Measurements from ENCODE around the gene IER5.

IER5 gene

DNA sequence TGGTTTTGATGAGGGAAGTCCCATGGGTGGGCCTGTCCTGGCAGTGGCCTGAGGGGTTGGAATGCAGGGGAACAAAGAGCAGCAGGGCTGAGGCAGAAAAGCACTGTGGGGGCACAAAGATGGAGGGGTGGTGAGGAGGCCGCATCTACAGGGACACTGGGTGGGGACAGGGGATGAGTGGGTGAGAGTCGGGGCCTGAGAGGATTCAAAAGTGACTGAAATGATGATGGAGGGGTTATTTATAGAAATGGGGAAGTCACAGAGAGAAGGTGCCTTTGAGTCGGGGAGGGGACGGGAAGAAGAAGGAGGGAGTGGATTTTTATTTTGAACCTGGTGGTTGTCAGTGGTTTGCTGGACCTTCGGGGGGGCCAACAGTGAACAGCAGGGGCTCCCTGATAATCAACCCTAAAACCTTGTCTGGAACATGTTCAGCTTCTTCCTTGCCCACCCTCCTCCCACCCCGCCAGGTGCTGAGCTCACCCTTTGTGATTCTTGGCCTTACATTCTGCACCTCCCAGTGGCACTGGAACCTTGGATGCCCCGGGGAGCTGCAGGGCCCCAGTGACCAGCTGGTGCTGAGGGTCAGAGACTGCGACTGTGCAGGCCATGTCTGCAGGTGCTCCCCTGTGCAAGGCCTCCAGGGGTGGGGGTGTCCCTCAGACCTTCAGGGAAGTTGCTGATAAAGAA lies 42.9 kb downstream of the IER5 start:
- no peak overlapping the region for H3K4me3 ChIP-seq (ENCODE audit: low read depth in 1 of 2, low read length in 2 of 2)
- H3K9me3 ChIP-seq (ENCODE audit: control insufficient read depth in 1 of 2, low read length in 2 of 2) = no peaks in the 10 kb centered on the region
- H3K36me3 ChIP-seq (ENCODE audit: control insufficient read depth in 1 of 2, insufficient read depth in 2 of 2, low read length in 2 of 2) = peaks cover 0 to 6% of the 10 kb centered on the region in 2 donors
- H3K27me3 ChIP-seq (ENCODE audit: low read depth, low read length) = no peaks in the 10 kb centered on the region
- H3K27ac ChIP-seq (ENCODE audit: low read length) = no peak overlapping the region
- H3K4me1 ChIP-seq (ENCODE audit: control insufficient read depth in 1 of 2, insufficient read depth in 2 of 2, low read length in 2 of 2) = peaks cover 18 to 35% of the 10 kb centered on the region in 2 donors

DNA sequence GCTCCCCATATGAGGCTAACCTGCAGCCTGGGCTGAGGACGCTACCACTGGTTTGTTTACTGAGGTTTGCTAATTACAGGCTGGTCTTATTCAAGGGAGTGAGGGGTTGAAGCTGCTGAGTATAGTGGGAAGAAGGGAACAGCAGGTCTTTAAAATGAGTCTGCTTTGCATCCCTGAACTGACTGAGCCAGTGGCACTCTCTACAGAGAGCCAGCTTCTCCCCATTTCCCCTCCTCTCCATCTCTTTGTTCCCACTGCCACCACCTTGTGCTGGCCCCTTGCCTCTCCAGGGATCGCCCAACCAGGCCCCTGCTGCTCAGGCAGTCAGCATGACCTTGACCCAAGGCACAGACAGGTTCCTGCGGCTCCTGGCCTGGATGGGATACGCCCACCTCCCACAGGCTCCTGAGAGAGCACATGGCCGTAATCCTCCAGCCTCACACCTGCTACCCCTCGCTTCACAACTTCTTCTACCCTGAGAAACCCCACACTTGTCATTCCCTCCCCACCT lies 45.0 kb downstream of the IER5 start:
- H3K27ac ChIP-seq (ENCODE audit: low read length) = no peak overlapping the region
- peaks cover 19 to 33% of the 10 kb centered on the region in 2 donors for H3K4me1 ChIP-seq (ENCODE audit: control insufficient read depth in 1 of 2, insufficient read depth in 2 of 2, low read length in 2 of 2)
- H3K27me3 ChIP-seq (ENCODE audit: low read depth, low read length) = no peaks in the 10 kb centered on the region
- no peaks in the 10 kb centered on the region for H3K9me3 ChIP-seq (ENCODE audit: control insufficient read depth in 1 of 2, low read length in 2 of 2)
- H3K36me3 ChIP-seq (ENCODE audit: control insufficient read depth in 1 of 2, insufficient read depth in 2 of 2, low read length in 2 of 2) = peaks cover 0 to 6% of the 10 kb centered on the region in 2 donors
- H3K4me3 ChIP-seq (ENCODE audit: low read depth in 1 of 2, low read length in 2 of 2) = no peak overlapping the region

DNA sequence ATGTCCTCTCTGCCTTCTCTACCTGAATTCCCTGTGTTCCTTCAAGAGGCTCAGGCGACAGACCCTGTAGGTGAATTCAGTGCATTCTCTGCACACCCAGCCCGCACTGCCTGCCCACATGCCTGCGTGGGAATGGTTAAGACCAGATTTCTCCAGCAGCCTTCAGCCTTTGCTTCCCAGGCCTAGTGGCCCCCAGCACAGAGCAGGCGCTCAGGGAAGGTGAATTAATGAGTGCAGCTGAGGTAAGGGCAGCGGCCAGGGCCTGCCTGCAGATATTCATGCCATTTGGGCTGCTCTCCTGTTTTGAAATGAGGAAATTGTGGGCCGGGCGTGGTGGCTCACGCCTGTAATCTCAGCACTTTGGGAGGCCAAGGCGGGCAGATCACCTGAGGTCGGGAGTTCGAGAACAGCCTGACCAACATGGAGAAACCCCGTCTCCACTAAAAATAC lies 45.5 kb downstream of the IER5 start:
- H3K27ac ChIP-seq (ENCODE audit: low read length) = no peak overlapping the region
- no peaks in the 10 kb centered on the region for H3K27me3 ChIP-seq (ENCODE audit: low read depth, low read length)
- H3K36me3 ChIP-seq (ENCODE audit: control insufficient read depth in 1 of 2, insufficient read depth in 2 of 2, low read length in 2 of 2) = peaks cover 0 to 6% of the 10 kb centered on the region in 2 donors
- peaks cover 19 to 28% of the 10 kb centered on the region in 2 donors for H3K4me1 ChIP-seq (ENCODE audit: control insufficient read depth in 1 of 2, insufficient read depth in 2 of 2, low read length in 2 of 2)
- no peaks in the 10 kb centered on the region for H3K9me3 ChIP-seq (ENCODE audit: control insufficient read depth in 1 of 2, low read length in 2 of 2)
- no peak overlapping the region for H3K4me3 ChIP-seq (ENCODE audit: low read depth in 1 of 2, low read length in 2 of 2)

DNA sequence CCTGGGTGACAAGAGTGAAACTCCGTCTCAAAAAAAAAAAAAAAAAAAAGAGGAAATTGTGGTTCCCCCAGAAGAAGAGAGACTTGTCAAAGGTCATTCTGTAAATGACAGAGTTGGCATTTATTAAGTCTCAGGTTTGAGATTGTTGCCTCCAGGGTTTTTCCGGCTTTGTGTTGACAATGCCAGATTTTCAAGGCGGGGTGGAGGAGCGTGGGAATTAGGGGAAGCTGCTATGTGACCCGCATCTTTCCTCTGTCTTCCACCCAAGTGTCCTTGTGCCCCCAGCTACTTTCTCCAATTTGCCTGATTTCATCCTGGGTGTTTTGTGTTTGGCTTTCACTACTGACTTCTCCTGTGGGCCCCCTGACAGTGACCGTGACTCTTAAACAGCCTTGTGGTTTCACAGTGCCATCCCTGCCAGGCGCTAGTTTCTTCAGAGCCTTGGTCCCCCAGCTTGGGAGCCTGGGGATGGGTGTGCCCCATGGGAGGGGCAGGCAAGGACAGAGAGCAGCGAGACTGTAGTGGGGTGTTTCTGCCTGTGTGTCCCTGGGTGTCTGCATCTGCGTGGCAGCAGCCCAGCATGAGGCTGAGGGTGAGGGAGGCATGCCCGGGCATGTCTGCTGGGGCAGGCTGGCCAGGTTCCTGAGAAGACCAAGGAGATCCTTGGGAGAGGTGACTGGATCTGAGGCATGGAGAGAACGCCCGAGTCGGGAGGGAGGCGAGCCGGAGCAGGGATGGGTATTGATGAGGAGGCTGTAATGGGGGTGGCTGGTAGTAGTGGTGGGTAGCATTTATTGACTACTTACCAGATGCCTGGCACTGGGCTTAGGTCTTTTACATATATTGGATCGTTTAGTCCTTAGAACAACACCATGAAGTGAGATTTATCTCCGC lies 46.3 kb downstream of the IER5 start:
- H3K36me3 ChIP-seq (ENCODE audit: control insufficient read depth in 1 of 2, insufficient read depth in 2 of 2, low read length in 2 of 2) = peaks cover 0 to 6% of the 10 kb centered on the region in 2 donors
- H3K4me1 ChIP-seq (ENCODE audit: control insufficient read depth in 1 of 2, insufficient read depth in 2 of 2, low read length in 2 of 2) = peaks cover 19 to 20% of the 10 kb centered on the region in 2 donors
- no peaks in the 10 kb centered on the region for H3K27me3 ChIP-seq (ENCODE audit: low read depth, low read length)
- peak overlapping the region; percentile 66 for H3K27ac ChIP-seq (ENCODE audit: low read length)
- no peaks in the 10 kb centered on the region for H3K9me3 ChIP-seq (ENCODE audit: control insufficient read depth in 1 of 2, low read length in 2 of 2)
- H3K4me3 ChIP-seq (ENCODE audit: low read depth in 1 of 2, low read length in 2 of 2) = peak overlapping the region; percentile 2 to 19

DNA sequence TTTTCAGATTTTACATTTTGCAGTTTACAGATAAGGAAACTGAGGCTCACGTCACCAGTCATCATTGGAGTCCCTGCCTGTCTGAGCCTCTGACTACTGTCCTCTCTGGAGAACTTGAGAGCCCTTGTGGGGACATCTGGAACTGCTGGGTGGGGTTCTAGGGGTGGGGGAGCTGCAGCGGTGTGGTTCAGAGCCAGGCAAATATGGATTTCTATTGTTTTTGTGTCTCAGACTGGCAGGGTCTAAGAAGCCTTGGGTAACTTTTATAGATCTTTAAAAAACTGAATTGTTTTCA lies 46.9 kb downstream of the IER5 start:
- Histone ChIP-seq H3K9me3 (ENCODE audit: control insufficient read depth in 1 of 2, low read length in 2 of 2) (no peaks in the 10 kb centered on the region), H3K4me1 (ENCODE audit: control insufficient read depth in 1 of 2, insufficient read depth in 2 of 2, low read length in 2 of 2) (peaks cover 15 to 19% of the 10 kb centered on the region in 2 donors), H3K4me3 (ENCODE audit: low read depth in 1 of 2, low read length in 2 of 2) (no peak overlapping the region), H3K36me3 (ENCODE audit: control insufficient read depth in 1 of 2, insufficient read depth in 2 of 2, low read length in 2 of 2) (peaks cover 0 to 6% of the 10 kb centered on the region in 2 donors), H3K27ac (ENCODE audit: low read length) (peak overlapping the region; percentile 66), H3K27me3 (ENCODE audit: low read depth, low read length) (no peaks in the 10 kb centered on the region)

DNA sequence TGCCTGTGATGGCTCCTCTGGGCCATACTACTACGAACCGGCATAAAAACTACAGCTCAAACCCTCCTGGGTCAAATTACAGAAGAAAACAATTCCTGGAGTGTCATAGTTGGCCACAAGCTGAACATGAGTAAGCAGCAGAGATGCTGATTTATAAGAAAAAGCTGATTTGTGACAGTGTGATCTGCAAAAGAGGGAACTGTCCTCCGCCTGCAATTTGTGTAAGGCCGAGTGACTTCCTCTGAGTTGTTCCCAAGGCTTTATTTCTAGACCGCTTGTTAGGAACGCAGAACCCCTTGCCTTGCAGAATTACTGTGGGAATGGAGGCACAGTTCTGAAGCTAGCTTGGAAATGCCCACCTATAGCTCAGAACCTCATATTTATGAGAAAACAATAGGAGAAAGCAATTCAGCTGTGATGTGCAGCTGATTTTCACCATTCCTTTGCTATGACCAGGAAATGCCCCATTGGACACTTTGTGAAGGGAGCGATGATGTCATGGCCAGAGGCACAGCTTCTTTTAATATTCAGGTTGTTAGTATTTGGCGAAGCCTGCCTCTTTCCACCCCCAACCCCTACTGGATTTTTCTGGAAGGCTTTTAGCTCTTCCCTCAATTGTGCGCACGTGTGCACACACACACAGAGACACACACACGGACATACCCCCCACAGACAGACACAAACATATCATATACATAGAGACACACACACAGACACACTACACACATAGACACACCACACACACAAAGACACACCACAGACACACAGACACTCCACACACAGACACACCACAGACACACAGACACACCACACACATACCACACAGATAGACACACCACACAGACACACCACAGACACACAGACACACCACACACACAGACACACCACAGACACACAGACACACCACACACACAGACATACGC lies 47.6 kb downstream of the IER5 start:
- Histone ChIP-seq H3K36me3 (ENCODE audit: control insufficient read depth in 1 of 2, insufficient read depth in 2 of 2, low read length in 2 of 2) (peaks cover 0 to 6% of the 10 kb centered on the region in 2 donors), H3K4me3 (ENCODE audit: low read depth in 1 of 2, low read length in 2 of 2) (no peak overlapping the region), H3K27me3 (ENCODE audit: low read depth, low read length) (no peaks in the 10 kb centered on the region), H3K9me3 (ENCODE audit: control insufficient read depth in 1 of 2, low read length in 2 of 2) (no peaks in the 10 kb centered on the region), H3K4me1 (ENCODE audit: control insufficient read depth in 1 of 2, insufficient read depth in 2 of 2, low read length in 2 of 2) (peaks cover 12 to 19% of the 10 kb centered on the region in 2 donors), H3K27ac (ENCODE audit: low read length) (peak overlapping the region; percentile 66)

DNA sequence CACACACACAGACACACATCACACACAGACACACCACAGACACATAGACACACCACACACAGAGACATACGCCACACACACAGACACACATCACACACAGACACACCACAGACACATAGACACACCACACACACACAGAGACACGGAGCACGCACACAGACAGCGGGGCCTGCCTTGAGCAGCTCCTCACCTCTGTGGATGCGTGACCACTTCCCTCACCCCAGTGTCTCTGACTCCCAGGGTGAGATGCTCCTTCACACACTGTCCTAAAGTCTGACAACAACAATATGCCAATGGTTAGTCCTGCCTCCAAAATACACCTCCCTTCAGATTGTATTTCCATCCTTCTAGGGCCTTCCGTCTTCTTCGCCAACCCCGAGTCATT lies 48.2 kb downstream of the IER5 start:
- no peaks in the 10 kb centered on the region for H3K9me3 ChIP-seq (ENCODE audit: control insufficient read depth in 1 of 2, low read length in 2 of 2)
- no peak overlapping the region for H3K27ac ChIP-seq (ENCODE audit: low read length)
- no peak overlapping the region for H3K4me3 ChIP-seq (ENCODE audit: low read depth in 1 of 2, low read length in 2 of 2)
- peaks cover 12 to 25% of the 10 kb centered on the region in 2 donors for H3K4me1 ChIP-seq (ENCODE audit: control insufficient read depth in 1 of 2, insufficient read depth in 2 of 2, low read length in 2 of 2)
- H3K27me3 ChIP-seq (ENCODE audit: low read depth, low read length) = no peaks in the 10 kb centered on the region
- H3K36me3 ChIP-seq (ENCODE audit: control insufficient read depth in 1 of 2, insufficient read depth in 2 of 2, low read length in 2 of 2) = peaks cover 0 to 6% of the 10 kb centered on the region in 2 donors

DNA sequence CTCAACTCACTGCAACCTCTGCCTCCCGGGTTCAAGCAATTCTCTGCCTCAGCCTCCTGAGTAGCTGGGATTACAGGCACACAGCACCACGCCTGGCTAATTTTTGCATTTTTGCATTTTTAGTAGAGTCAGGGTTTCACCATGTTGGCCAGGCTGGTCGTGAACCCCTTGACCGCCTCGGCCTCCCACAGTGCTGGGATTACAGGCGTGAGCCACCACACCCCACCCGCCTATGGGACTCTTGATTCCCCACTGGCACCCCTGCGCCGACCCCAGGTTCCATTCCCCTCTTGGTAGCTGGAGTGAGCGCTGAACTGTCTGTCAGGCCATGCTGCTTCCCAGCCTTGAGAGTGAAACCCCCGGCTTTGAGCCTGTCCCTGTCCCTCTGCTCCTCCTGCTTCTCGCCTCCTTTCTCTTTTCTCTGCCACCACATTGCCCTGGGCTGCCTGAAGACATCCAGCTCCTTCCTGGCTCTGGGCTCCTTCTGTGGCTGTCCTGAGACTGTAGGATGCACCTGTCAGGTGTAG lies 48.8 kb downstream of the IER5 start:
- H3K4me3 ChIP-seq (ENCODE audit: low read depth in 1 of 2, low read length in 2 of 2) = no peak overlapping the region
- H3K27me3 ChIP-seq (ENCODE audit: low read depth, low read length) = no peaks in the 10 kb centered on the region
- no peaks in the 10 kb centered on the region for H3K9me3 ChIP-seq (ENCODE audit: control insufficient read depth in 1 of 2, low read length in 2 of 2)
- peaks cover 12 to 28% of the 10 kb centered on the region in 2 donors for H3K4me1 ChIP-seq (ENCODE audit: control insufficient read depth in 1 of 2, insufficient read depth in 2 of 2, low read length in 2 of 2)
- no peak overlapping the region for H3K27ac ChIP-seq (ENCODE audit: low read length)
- peaks cover 0 to 6% of the 10 kb centered on the region in 2 donors for H3K36me3 ChIP-seq (ENCODE audit: control insufficient read depth in 1 of 2, insufficient read depth in 2 of 2, low read length in 2 of 2)

DNA sequence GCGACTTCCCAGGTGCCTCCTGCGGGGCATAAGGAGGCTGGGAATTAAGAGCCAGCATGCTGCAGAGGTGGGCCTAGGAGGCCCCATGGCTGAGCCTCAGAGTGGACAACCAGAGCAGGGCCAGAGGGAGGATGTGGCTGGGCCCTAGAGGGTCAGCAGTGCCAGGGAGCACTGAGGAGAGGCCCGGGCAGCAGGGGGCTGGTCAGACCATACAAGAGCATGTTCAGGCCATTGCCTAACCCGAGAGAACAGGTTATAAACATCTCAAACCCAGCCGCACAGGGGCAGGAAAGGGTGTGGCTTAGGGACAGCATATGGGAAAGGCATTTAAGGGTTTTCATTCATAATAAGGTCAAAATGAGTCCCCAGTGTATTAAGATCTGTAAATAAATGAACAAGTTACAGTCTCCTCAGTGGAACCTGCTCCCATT lies 51.1 kb downstream of the IER5 start:
- Histone ChIP-seq H3K9me3 (ENCODE audit: control insufficient read depth in 1 of 2, low read length in 2 of 2) (no peaks in the 10 kb centered on the region), H3K27me3 (ENCODE audit: low read depth, low read length) (no peaks in the 10 kb centered on the region), H3K4me1 (ENCODE audit: control insufficient read depth in 1 of 2, insufficient read depth in 2 of 2, low read length in 2 of 2) (peaks cover 11 to 26% of the 10 kb centered on the region in 2 donors), H3K36me3 (ENCODE audit: control insufficient read depth in 1 of 2, insufficient read depth in 2 of 2, low read length in 2 of 2) (peaks cover 0 to 6% of the 10 kb centered on the region in 2 donors), H3K27ac (ENCODE audit: low read length) (no peak overlapping the region), H3K4me3 (ENCODE audit: low read depth in 1 of 2, low read length in 2 of 2) (no peak overlapping the region)

DNA sequence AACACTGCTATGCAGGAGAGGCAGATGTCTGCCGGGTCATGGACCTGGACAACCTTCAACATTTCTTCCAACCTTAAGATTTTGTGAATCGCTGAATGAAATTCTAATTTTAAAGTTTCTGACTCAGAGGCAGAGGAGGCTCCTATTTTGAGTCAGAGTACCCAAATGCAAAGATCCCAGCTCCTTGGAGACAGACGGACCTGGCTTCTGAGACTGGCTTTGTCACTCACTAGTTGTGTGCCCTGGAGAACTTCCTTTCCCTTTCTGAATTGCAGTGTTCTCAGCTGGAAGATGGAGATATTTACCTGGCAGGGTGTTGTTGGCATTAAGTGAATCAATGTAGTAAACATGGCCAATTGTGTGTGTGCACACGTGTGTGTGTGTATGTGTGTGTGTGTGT lies 51.9 kb downstream of the IER5 start:
- Histone ChIP-seq H3K4me1 (ENCODE audit: control insufficient read depth in 1 of 2, insufficient read depth in 2 of 2, low read length in 2 of 2) (peaks cover 4 to 19% of the 10 kb centered on the region in 2 donors), H3K27me3 (ENCODE audit: low read depth, low read length) (no peaks in the 10 kb centered on the region), H3K27ac (ENCODE audit: low read length) (no peak overlapping the region)

More for the DNA sequence above, 51.9 kb downstream of the IER5 start:
- Histone ChIP-seq H3K9me3 (ENCODE audit: control insufficient read depth in 1 of 2, low read length in 2 of 2) (no peaks in the 10 kb centered on the region), H3K4me3 (ENCODE audit: low read depth in 1 of 2, low read length in 2 of 2) (no peak overlapping the region), H3K36me3 (ENCODE audit: control insufficient read depth in 1 of 2, insufficient read depth in 2 of 2, low read length in 2 of 2) (peaks cover 0 to under 1% of the 10 kb centered on the region in 2 donors)
